HL-60 (cell line): ENCODE measurements around the gene MIOX.
A peak's percentile ranks its signal among the peaks of the same experiment; 100 is the strongest.

Experiments
- DNase-seq, 2 experiments: peaks; one replicate each; pipeline ENCODE4 v3.0.0-alpha.2; 2010 to 2020; ENCODE audit warnings: low read depth in 1 of 2, low spot score in 1 of 2
- H3K27ac ChIP-seq: fragments of 250-450 bp; sonication (Bioruptor Pico); replicated peaks from 2 replicates; pipeline ENCODE4 v1.5.1; 2020; ENCODE audit warnings: mild to moderate bottlenecking, moderate library complexity
- H3K27me3 ChIP-seq: fragments of 250-450 bp; sonication (Bioruptor Pico); 2 replicates; pipeline ENCODE4 v1.5.1; 2021; ENCODE audit warnings: mild to moderate bottlenecking, moderate library complexity; ENCODE audit not compliant: insufficient read depth, poor library complexity, severe bottlenecking
- H3K4me3 ChIP-seq: replicated peaks from 2 replicates; pipeline ENCODE4 v1.5.1; 2011; ENCODE audit warnings: mild to moderate bottlenecking, control low read depth, low read length; ENCODE audit not compliant: insufficient read depth
- GABPA ChIP-seq: IDR thresholded peaks from 2 replicates; pipeline ENCODE4 v1.6.1; 2012; ENCODE audit warnings: low read depth
- POLR2AphosphoS5 ChIP-seq: IDR thresholded peaks from 2 replicates; pipeline ENCODE4 v1.6.1; 2012; ENCODE audit warnings: low read depth
- REST ChIP-seq: IDR thresholded peaks from 2 replicates; pipeline ENCODE4 v1.6.1; 2012; ENCODE audit warnings: low read depth; ENCODE audit not compliant: insufficient replicate concordance
- SPI1 ChIP-seq: IDR thresholded peaks from 2 replicates; pipeline ENCODE4 v1.6.1; 2012; ENCODE audit warnings: low read depth, mild to moderate bottlenecking, borderline replicate concordance
- TF ChIP-seq, protein P1 (sequence below): IDR thresholded peaks from one replicate; pipeline ENCODE4 v1.5.1; 2011; ENCODE audit warnings: low read length, control low read depth, inconsistent platforms; ENCODE audit not compliant: insufficient read depth

The MIOX gene

GRCh38 chr22:50528682-50529415, 42.2 kb downstream of the MIOX start:
- no peaks in the 10 kb centered on the region for H3K27me3 ChIP-seq
- H3K4me3 ChIP-seq, result peak overlapping the region; percentile 58
- no peak overlapping the region for H3K27ac ChIP-seq
- no peak for DNase-seq
- TF ChIP-seq POLR2AphosphoS5 (no peak), GABPA (no peak)

GRCh38 chr22:50529416-50529896, 42.8 kb downstream of the MIOX start:
- Histone ChIP-seq H3K27ac (peak overlapping the region; percentile 99), H3K27me3 (no peaks in the 10 kb centered on the region), H3K4me3 (peak overlapping the region; percentile 58)
- peak; percentile 23; the same call in 1 of the 2 replicates for TF ChIP-seq POLR2AphosphoS5
- TF ChIP-seq, protein P1, sequence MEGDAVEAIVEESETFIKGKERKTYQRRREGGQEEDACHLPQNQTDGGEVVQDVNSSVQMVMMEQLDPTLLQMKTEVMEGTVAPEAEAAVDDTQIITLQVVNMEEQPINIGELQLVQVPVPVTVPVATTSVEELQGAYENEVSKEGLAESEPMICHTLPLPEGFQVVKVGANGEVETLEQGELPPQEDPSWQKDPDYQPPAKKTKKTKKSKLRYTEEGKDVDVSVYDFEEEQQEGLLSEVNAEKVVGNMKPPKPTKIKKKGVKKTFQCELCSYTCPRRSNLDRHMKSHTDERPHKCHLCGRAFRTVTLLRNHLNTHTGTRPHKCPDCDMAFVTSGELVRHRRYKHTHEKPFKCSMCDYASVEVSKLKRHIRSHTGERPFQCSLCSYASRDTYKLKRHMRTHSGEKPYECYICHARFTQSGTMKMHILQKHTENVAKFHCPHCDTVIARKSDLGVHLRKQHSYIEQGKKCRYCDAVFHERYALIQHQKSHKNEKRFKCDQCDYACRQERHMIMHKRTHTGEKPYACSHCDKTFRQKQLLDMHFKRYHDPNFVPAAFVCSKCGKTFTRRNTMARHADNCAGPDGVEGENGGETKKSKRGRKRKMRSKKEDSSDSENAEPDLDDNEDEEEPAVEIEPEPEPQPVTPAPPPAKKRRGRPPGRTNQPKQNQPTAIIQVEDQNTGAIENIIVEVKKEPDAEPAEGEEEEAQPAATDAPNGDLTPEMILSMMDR, result no peak
- DNase-seq, result no peak

DNA sequence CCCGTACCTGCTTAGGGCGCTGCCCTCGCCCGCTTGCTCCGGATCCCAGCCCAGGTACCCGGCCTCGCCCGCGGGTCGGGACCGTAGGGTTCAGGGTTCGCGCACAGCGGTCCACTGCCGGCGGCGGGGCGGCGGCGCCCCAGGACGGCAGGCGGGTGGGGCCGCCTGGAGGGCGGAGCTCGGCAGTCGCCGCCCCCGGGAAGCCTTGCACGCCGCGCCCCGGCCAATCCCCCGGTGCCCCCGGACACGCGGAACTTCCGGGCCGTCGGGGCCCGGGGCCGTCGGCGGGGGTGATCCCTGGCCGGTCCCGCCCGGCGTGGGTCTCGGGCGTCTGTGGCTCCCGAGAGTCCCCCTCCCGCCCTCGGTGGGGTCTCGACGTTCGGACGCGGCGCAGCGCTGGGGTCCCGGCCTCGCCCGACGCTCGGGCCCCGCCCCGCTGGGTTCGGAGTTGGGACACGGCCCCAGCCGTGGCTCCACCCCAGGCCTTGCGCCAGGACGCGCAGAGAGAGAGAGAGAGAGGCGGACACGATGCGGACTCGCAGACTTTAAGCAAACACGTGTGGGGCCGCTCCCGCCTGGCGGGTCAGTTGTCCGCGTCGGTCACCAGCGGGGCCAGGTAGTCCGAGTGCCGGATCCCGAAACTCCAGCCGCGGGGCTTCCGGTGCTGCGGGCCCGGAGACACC, 43.4 kb downstream of the MIOX start, which contains the start of gene TYMP:
TYMP (minus strand) TSS at position 116 of the 683 bp plus-strand sequence. CDS start 303 bp downstream, outside the sequence.
- peak within 1 kb of the TSS; percentile 58 for H3K4me3 ChIP-seq
- H3K27me3 ChIP-seq, result no peaks in the 10 kb centered on the region
- TF ChIP-seq, protein P1, result no peak
- TF ChIP-seq GABPA (no peak), POLR2AphosphoS5 (peak; percentile 91; the same call in 1 of the 2 replicates), SPI1 (no peak), REST (peak; percentile 50)
- peak within 1 kb of the TSS; percentile 99 for H3K27ac ChIP-seq
- peak; percentile 87 to 88 for DNase-seq

DNA sequence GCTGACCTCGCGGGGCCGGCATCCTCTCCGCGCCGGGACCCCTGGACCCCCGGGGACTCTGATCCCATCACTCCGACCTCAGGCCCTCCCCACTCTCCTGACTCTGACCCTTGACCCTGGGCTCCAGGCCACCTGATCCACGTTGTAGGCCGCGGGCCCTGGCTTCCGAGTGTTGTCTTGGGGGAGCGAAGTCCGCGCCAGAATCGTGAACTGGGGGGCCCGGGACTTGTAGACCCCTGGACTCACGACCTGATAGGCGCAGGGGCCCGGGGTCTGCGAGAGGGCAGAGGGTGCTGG, 43.9 kb downstream of the MIOX start:
- peak overlapping the region; percentile 58 for H3K4me3 ChIP-seq

More for the DNA sequence above, 43.9 kb downstream of the MIOX start:
- Histone ChIP-seq H3K27ac (peak overlapping the region; percentile 99), H3K27me3 (no peaks in the 10 kb centered on the region)
- no peak for DNase-seq
- no peak for TF ChIP-seq GABPA
- no peak for TF ChIP-seq REST
- TF ChIP-seq SPI1, result no peak
- TF ChIP-seq, protein P1, result no peak
- no peak; the same call in 1 of the 2 replicates for TF ChIP-seq POLR2AphosphoS5
